ENCODE results near the gene C1orf52. TPM values are rescaled to one million over a fixed set of nuclear protein-coding genes. Genes with fewer than 3 reads are reported as not detected.

C1orf52 gene
- total RNA-seq, 1 experiment from 2014 or later: 30.2 TPM

GRCh38 chr1:85277802-85278201 is 18.3 kb upstream of the C1orf52 start:
- BruUV-seq (replicated peaks): no TSS peak
- H3K27ac ChIP-seq (ENCODE audit: low read depth, low read length, poor library complexity, severe bottlenecking): no peak overlapping the region
- intact Hi-C loops (cut with micrococcal nuclease; ENCODE audit: unreplicated experiment): no loop called here
- no peaks in the 10 kb centered on the region for H3K36me3 ChIP-seq (ENCODE audit: insufficient read depth, low read length, poor library complexity, severe bottlenecking)
- H3K9me3 ChIP-seq (ENCODE audit: low read depth, low read length, poor library complexity, severe bottlenecking): no peaks in the 10 kb centered on the region
- H3K4me1 ChIP-seq (ENCODE audit: insufficient read depth, low read length, poor library complexity, severe bottlenecking): peaks cover 26% of the 10 kb centered on the region
- TF ChIP-seq EZH2 (IDR thresholded peaks at IDR 0.05; ENCODE audit: borderline replicate concordance, low read depth, low read length, poor library complexity, severe bottlenecking) (no peak), CTCF (conservative IDR thresholded peaks at IDR 0.05; ENCODE audit: low read depth, low read length) (no peak)
- ChIA-PET CTCF (interaction anchor here (0.6 kb wide), 1 partner anchor 37 kb away, joined by 5 read pairs; no protein-coding TSS in a partner anchor), POLR2A (ENCODE audit: low non-redundant PET) (no interaction called here)
- no peaks in the 10 kb centered on the region for H3K27me3 ChIP-seq (replicated peaks; ENCODE audit: insufficient read depth, low read depth, low read length, poor library complexity)
- H3K4me3 ChIP-seq (ENCODE audit: low read depth, low read length, poor library complexity, severe bottlenecking): no peak overlapping the region
- DNase-seq (ENCODE audit: low spot score): no peak

GRCh38 chr1:85276978-85277639 is 17.6 kb upstream of the C1orf52 start:
- Histone ChIP-seq H3K36me3 (ENCODE audit: insufficient read depth, low read length, poor library complexity, severe bottlenecking) (no peaks in the 10 kb centered on the region), H3K4me1 (ENCODE audit: insufficient read depth, low read length, poor library complexity, severe bottlenecking) (peaks cover 24% of the 10 kb centered on the region), H3K9me3 (ENCODE audit: low read depth, low read length, poor library complexity, severe bottlenecking) (no peaks in the 10 kb centered on the region), H3K4me3 (ENCODE audit: low read depth, low read length, poor library complexity, severe bottlenecking) (peak overlapping the region; percentile 84), H3K27ac (ENCODE audit: low read depth, low read length, poor library complexity, severe bottlenecking) (peak overlapping the region; percentile 92), H3K27me3 (replicated peaks; ENCODE audit: insufficient read depth, low read depth, low read length, poor library complexity) (no peaks in the 10 kb centered on the region)
- no peak for DNase-seq (ENCODE audit: low spot score)
- no peak for TF ChIP-seq EZH2 (IDR thresholded peaks at IDR 0.05; ENCODE audit: borderline replicate concordance, low read depth, low read length, poor library complexity, severe bottlenecking)
- TF ChIP-seq CTCF (conservative IDR thresholded peaks at IDR 0.05; ENCODE audit: low read depth, low read length): no peak
- ChIA-PET POLR2A (ENCODE audit: low non-redundant PET) (interaction anchor here (0.7 kb wide), 1 partner anchor 1497 kb away, joined by 3 read pairs; no protein-coding TSS in a partner anchor), CTCF (interaction anchor here (0.6 to 1.7 kb wide), 4 partner anchors 18 to 416 kb away, joined by 3 to 9 read pairs (median 6); partner anchors contain the start of gene C1orf52)
- intact Hi-C loops (cut with micrococcal nuclease; ENCODE audit: unreplicated experiment): no loop called here
- TSS peak; percentile 83 for BruUV-seq (replicated peaks)

- H3K27ac ChIP-seq (ENCODE audit: low read depth, low read length, poor library complexity, severe bottlenecking): peak within 1 kb of the TSS; percentile 92
- no peaks in the 10 kb centered on the region for H3K27me3 ChIP-seq (replicated peaks; ENCODE audit: insufficient read depth, low read depth, low read length, poor library complexity)
- H3K4me3 ChIP-seq (ENCODE audit: low read depth, low read length, poor library complexity, severe bottlenecking): peak within 1 kb of the TSS; percentile 84
- TF ChIP-seq CTCF (conservative IDR thresholded peaks at IDR 0.05; ENCODE audit: low read depth, low read length): no peak
- TF ChIP-seq EZH2 (IDR thresholded peaks at IDR 0.05; ENCODE audit: borderline replicate concordance, low read depth, low read length, poor library complexity, severe bottlenecking): no peak
- intact Hi-C loops (cut with micrococcal nuclease; ENCODE audit: unreplicated experiment): no loop called here
- no peaks in the 10 kb centered on the region for H3K9me3 ChIP-seq (ENCODE audit: low read depth, low read length, poor library complexity, severe bottlenecking)
- H3K4me1 ChIP-seq (ENCODE audit: insufficient read depth, low read length, poor library complexity, severe bottlenecking): peaks cover 21% of the 10 kb centered on the region
- no TSS peak for BruUV-seq (replicated peaks)
- peak; percentile 99 for DNase-seq (ENCODE audit: low spot score)
- CTCF ChIA-PET: interaction anchor here (0.5 to 1.7 kb wide), 5 partner anchors 17 to 417 kb away, joined by 3 to 9 read pairs (median 6); partner anchors contain the start of gene C1orf52
- H3K36me3 ChIP-seq (ENCODE audit: insufficient read depth, low read length, poor library complexity, severe bottlenecking): no peaks in the 10 kb centered on the region
- POLR2A ChIA-PET (ENCODE audit: low non-redundant PET): interaction anchor here (0.7 kb wide), 2 partner anchors 1035 to 1498 kb away, joined by 3 read pairs; no protein-coding TSS in a partner anchor
Measured at GRCh38 chr1:85276215-85276977, 16.9 kb upstream of the C1orf52 start, which contains the start of gene BCL10. Gene BCL10 (minus strand): TSS chr1:85276632. CDS start chr1:85276352, 280 bp downstream.
